ENCODE results near the gene CXCL1. TPM values are rescaled to one million over a fixed set of nuclear protein-coding genes. Genes with fewer than 3 reads are reported as not detected.

Gene CXCL1
- total RNA-seq, 4 donors from 2014 or later = 9.5 to 152 (median 50.1) TPM

DNA sequence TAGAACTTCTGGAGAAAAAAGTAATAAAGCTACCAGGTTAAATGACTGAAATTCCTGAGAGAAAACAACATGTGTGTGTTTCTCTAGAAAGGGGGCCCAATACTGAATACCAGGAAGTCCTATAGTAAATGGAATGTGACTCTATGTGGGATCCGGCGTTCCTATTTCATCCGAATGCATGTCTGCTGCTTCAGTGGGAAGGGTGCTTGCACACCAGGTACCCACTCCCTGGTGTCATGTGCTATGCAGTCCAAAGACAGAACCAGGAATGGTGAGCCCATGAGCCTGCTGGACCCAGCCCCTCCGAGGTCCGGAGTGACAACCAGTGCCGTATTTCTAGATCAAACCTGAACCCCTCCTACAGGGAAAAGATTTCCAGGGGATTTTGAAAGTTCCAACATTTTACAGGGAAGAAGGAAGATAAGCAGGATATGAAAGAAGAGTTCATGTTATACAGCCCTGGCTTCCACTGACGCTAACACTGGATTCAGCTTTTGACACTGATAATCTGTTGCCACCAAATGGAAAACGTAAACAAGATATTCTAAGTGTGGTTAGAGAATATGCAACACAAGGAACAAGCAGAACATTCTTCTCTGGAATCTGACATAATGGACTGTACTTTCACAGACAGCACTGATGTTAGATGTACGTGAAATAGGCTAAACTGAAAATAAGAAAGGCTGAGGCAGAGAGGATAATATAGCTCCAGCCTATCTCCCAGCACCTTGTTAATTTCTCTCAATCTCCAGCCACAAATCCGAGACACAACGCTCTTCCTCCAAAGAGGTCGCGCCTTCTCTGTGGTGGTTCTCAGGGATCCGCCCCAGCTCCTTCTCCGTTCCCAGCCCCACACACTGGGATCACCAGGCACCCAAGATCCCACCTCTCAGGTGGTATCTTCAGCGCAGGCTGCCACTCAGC, 725 bp upstream of the CXCL1 start:
- Histone ChIP-seq H3K9me3 (no peaks in the 10 kb centered on the region), H3K4me3 (peak overlapping the region; percentile 45 to 72 (median 54)), H3K4me1 (peaks cover 0 to 29% (median 12%) of the 10 kb centered on the region in 3 donors), H3K27me3 (peaks cover 0 to 18% (median 0%) of the 10 kb centered on the region in 4 donors), H3K27ac (peak overlapping the region; percentile 59 to 80 (median 64)), H3K36me3 (no peaks in the 10 kb centered on the region)
- 42 to 44% methylated on average over 14 to 15 of the region's 16 CpGs for WGBS, 2 donors
- no peak for DNase-seq
- intact Hi-C loops (cut with DNase I) = loop anchor here (10.0 kb wide), 2 partner anchors 194 to 284 kb away; no protein-coding TSS in a partner anchor
- no peak for TF ChIP-seq POLR2A (IDR thresholded peaks at IDR 0.05)

- Histone ChIP-seq H3K4me3 (peak overlapping the region in 3 of 4 donors; percentile 49 to 72 (median 59)), H3K36me3 (no peaks in the 10 kb centered on the region), H3K4me1 (peaks cover 0 to 24% (median 12%) of the 10 kb centered on the region in 3 donors), H3K27me3 (peaks cover 0 to 18% (median 0%) of the 10 kb centered on the region in 4 donors), H3K9me3 (no peaks in the 10 kb centered on the region), H3K27ac (peak overlapping the region in 2 of 4 donors; percentile 63 to 80)
- 76 to 85% methylated on average over 3 of the region's 3 CpGs for WGBS, 2 donors
- no peak for DNase-seq
- TF ChIP-seq POLR2A (IDR thresholded peaks at IDR 0.05) (no peak), CTCF (IDR thresholded peaks at IDR 0.05) (no peak)
- intact Hi-C loops (cut with DNase I) = no loop called here
Measured at GRCh38 chr4:73870260-73870659, 1.1 kb downstream of the CXCL1 start.

GRCh38 chr4:73870768-73871167, 1.6 kb downstream of the CXCL1 start:
- peaks cover 0 to 24% (median 12%) of the 10 kb centered on the region in 3 donors for H3K4me1 ChIP-seq
- H3K9me3 ChIP-seq = no peaks in the 10 kb centered on the region
- intact Hi-C loops (cut with DNase I) = no loop called here
- H3K36me3 ChIP-seq = no peaks in the 10 kb centered on the region
- peak overlapping the region in 1 of 4 donors; percentile 80 for H3K27ac ChIP-seq
- DNase-seq = no peak
- H3K27me3 ChIP-seq = peaks cover 0 to 18% (median 0%) of the 10 kb centered on the region in 4 donors
- 79 to 100% methylated on average over 1 of the region's 1 CpG for whole genome bisulfite sequencing, 2 donors
- peak overlapping the region in 2 of 4 donors; percentile 49 to 72 for H3K4me3 ChIP-seq
- TF ChIP-seq CTCF (IDR thresholded peaks at IDR 0.05) (no peak), POLR2A (IDR thresholded peaks at IDR 0.05) (no peak)

GRCh38 chr4:73871511-73872310, 2.5 kb downstream of the CXCL1 start:
- Histone ChIP-seq H3K9me3 (no peaks in the 10 kb centered on the region), H3K27ac (no peak overlapping the region), H3K4me3 (peak overlapping the region in 1 of 4 donors; percentile 72), H3K27me3 (peaks cover 0 to 18% (median 0%) of the 10 kb centered on the region in 4 donors), H3K4me1 (peaks cover 0 to 24% (median 12%) of the 10 kb centered on the region in 3 donors), H3K36me3 (no peaks in the 10 kb centered on the region)
- TF ChIP-seq CTCF (IDR thresholded peaks at IDR 0.05) (no peak), POLR2A (IDR thresholded peaks at IDR 0.05) (no peak)
- intact Hi-C loops (cut with DNase I) = no loop called here
- WGBS, 2 donors = 82 to 84% methylated on average over 6 of the region's 6 CpGs
- DNase-seq = no peak

GRCh38 chr4:73872316-73873108, 3.3 kb downstream of the CXCL1 start:
- DNase-seq = no peak
- H3K27me3 ChIP-seq = peaks cover 0 to 18% (median 0%) of the 10 kb centered on the region in 4 donors
- H3K9me3 ChIP-seq = no peaks in the 10 kb centered on the region
- no peaks in the 10 kb centered on the region for H3K36me3 ChIP-seq
- 40 to 58% methylated on average over 2 of the region's 2 CpGs for WGBS, 2 donors
- no peak overlapping the region for H3K4me3 ChIP-seq
- peaks cover 0 to 24% (median 12%) of the 10 kb centered on the region in 3 donors for H3K4me1 ChIP-seq
- TF ChIP-seq CTCF (IDR thresholded peaks at IDR 0.05) (no peak), POLR2A (IDR thresholded peaks at IDR 0.05) (no peak)
- H3K27ac ChIP-seq = no peak overlapping the region
- intact Hi-C loops (cut with DNase I) = no loop called here
